DLD1 (cell line): Measurements from ENCODE around the gene FZD10.

ENCODE experiments used
- in situ Hi-C: cut with HindIII; loops from 2 replicates; pipeline ENCODE4 v1.10.0; 2017; ENCODE audit warnings: low sequenced_read_pairs

FZD10 gene

DNA sequence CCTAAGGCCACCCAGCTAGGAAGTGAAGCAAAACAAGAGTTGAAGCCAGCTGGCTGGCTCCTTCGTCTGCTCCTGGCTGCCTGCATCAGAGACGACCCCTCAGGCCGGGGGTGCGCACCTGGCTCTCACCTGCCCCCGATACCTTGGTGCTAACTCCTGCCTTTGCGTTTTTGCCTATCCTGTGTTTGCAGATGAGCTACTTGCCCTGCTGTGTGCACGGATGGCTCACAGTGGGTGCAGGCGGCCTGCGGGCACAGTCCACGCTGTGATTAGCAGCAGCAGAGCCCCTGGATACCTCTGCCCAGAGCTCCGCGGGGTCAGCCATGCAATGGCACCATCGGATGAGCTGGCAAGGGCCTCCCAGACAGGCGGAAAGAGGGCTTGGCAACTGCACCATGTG, 31.2 kb upstream of the FZD10 start:
- in situ Hi-C loops, result no loop called here

- in situ Hi-C loops, result no loop called here
These were observed 30.5 kb upstream of the FZD10 start for GRCh38 chr12:130131801-130132200.

DNA sequence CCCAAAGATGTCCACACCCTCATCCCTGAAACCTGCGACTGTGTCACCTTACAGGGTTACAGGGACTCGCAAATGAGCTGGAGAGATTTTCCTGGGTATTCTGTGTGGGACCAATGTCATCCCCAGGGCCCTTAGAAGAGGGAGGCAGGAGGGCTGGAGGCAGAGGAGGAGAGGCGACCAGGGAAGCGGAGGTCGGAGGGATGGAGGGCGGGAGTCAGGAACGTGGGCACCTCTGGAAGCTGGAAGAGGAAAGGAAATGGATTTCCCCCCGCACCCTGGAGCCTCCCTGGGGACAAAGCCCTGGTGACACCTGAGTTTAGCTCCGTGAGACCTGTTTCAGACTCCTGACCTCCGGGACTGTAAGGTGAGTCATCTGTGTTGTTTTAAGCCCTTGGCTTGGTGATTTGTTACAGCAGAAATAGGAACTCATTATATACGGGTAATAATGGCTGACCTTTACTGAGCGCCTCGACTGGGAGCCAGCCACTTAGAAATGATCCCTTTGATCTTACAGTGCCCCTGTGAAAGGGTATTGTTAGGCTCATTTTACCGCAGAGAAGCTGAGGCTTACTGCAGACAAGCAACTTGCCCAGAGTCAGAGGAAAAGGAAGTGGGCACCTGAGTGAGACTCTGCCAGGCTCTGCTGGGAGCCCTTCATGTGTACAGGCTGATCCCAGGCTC, 29.3 kb upstream of the FZD10 start:
- in situ Hi-C loops, result no loop called here

- in situ Hi-C loops, result no loop called here
These were observed 28.3 kb upstream of the FZD10 start for GRCh38 chr12:130133851-130134562.

- in situ Hi-C loops, result no loop called here
These were observed 27.7 kb upstream of the FZD10 start for GRCh38 chr12:130134563-130134915.

DNA sequence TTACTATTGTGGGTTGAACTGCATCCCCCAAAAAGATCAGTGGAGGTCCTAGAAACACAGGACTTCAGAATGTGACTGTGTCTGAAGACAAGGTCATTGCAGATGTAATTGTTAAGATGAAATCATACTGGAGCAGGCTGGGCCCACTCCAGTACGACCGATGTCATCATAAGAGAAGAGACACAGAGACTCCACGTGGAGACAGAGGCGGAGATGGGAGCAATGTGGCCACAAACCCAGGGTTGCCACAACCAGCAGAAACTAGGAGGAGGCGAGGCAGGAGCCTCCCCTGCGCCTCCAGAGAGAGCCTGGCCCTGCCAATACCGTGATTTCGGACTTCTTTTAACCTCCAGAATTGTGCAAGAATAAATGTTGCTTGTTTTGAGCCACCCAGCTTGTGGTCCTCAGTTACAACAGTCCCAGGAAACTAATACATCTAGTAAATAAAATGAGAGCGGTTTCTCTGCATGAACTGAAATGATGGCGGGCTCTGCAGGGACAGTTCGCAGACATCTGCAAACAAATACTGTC, 25.7 kb upstream of the FZD10 start:
- in situ Hi-C loops, result no loop called here

GRCh38 chr12:130137040-130138018, 24.9 kb upstream of the FZD10 start:
- in situ Hi-C loops, result no loop called here

DNA sequence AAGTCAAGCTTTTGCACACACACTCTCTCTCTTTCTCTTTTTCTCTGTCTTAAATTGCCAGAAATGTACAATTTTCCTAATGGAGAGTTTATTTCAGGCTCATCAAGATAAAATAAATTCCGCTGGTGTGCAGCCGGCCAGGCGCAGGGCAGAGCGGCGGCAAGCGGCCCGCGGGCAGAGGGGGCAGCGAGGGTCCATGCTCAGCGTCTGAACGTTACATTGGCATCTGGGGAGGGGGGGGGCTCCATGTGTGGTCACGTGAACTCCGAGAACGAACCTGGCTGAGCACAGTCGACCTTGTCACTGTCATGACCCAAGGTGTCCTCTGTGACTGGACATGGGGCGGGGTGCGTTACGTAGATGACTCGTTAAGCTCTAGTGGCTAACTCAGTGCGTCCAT, 23.8 kb upstream of the FZD10 start:
- in situ Hi-C loops, result no loop called here

DNA sequence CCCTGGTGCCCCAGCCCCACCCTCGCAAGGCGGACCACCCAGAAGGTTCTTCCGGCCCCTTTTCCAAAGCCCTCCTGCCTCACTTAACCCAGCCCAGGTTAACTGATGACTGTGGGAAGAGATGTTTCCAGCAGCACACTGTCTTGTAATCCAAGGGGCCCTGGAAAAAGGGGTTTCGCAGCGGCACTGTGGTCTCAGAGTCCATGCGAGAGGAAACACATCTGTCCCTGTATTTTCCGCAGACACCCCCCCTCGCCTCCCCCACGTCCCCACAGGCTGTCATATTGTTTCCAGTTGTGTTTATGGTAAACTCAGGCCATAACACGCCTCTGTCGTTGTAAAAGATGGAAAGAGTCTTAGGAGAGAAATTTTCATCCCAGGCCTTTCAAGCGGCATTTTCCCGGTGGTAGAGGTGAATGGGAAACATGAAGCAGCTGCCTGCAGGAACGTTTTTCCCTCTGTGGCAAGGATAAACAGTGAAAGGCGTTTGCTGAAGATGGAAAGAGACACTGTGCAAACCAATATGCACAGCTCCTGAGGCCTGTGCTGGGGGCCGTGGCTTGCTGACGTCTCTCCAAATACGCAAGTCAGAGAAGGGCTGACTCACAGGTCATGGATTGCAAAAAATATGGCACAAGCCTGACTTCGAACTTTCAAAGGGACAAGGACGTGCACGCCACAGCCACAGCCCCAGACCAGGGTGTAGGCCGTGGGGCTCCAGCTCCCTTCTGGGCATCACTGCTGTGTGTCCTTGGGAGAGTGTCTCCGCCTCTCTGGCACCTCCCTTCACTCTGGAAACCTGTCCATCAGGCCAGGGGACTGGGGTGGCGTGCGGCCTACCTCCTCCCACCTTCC, 22.5 kb upstream of the FZD10 start:
- in situ Hi-C loops, result no loop called here

DNA sequence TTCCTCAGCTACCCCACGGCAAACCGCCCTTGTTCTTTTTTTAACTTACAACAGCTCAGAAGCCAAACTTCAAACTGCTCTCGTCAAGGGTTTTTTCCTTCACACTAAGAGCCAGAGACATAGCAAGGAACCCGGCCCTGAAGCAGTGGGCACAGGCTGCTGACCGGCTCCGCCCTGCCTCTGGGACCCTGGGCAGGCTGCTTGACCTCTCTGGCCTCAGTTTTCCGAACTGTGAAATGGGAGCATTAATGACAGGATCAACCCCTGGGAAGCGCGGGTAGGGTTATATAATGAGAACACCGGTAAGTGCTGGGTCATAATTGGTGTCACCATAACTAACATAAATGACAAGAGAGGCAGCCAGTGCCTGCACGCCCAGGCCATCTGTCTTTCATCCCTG, 21.2 kb upstream of the FZD10 start:
- in situ Hi-C loops, result no loop called here

GRCh38 chr12:130141901-130142683, 20.2 kb upstream of the FZD10 start:
- in situ Hi-C loops, result no loop called here

DNA sequence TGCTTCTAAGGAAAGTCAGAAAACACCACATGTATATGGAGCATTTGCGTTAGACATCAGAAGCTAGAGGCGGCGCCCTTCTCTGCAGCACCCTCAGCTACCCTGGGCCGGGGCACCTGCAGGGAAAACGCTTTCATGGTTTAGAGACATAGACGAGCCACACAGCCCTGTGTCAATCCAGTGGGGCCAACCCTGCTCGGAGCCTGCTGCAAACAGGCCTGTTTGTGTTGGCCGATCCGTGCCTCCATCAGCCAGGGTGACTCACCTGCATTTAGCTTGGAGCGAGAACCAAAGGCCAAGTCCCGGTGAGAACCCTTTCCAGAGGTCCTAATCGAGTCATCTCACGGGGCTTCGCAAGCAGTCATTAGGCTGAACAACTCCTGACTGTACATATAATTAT, 19.5 kb upstream of the FZD10 start:
- in situ Hi-C loops, result no loop called here

- in situ Hi-C loops, result no loop called here
These were observed 19.1 kb upstream of the FZD10 start for GRCh38 chr12:130143136-130143535.

GRCh38 chr12:130144256-130144655, 18.0 kb upstream of the FZD10 start:
- in situ Hi-C loops, result no loop called here

DNA sequence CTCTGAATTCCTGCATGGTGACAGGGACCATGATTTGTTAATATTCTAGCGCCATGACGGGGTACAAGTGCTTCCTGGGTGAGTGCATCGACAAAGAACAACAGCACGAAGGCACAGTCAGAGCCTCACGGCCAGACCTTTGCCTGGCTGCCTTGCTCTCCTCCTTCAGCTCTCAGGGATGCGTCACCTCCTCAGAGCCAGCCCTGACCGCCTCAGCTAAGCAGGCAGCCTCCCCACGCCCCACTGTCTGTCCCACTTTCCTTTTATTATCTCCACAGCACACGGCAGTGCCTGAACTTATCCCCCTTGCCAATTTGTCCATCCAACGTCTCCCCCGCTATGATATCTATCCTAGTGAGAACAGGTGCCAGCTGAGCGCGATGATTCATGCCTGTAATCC, 16.5 kb upstream of the FZD10 start:
- in situ Hi-C loops, result no loop called here

GRCh38 chr12:130146176-130146931, 15.9 kb upstream of the FZD10 start:
- in situ Hi-C loops, result no loop called here

GRCh38 chr12:130147875-130148596, 14.2 kb upstream of the FZD10 start:
- in situ Hi-C loops, result no loop called here

DNA sequence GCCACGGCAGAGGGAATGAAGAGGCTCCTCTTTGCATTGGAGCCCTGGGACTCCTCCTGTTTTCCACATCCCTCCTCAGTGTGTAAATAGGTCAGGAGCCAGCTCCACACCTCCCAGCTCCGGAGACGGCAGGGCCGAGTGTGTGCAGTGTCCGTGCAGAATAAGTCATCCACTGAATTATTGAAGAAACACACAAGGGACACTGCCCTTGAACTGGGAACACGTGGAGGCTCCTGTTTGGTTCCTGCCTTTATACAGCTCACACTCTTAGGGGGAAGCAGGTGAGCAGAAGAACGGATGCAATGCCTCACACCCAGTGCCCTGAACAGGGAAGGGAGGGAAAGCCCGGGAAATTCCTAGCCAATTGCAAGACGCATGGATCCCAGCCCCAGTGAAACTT, 10.4 kb upstream of the FZD10 start:
- in situ Hi-C loops, result no loop called here
